Forelimb muscle (tissue), 1 donor: ENCODE results near the gene CARD10. TPM values are rescaled to one million over a fixed set of nuclear protein-coding genes. Genes with fewer than 3 reads are reported as not detected.

Source experiments
- DNase-seq: peaks from one replicate; pipeline ENCODE4 v3.0.0-alpha.2; 2013; ENCODE audit warnings: low read depth
- polyA plus RNA-seq: library from polyadenylated mRNA; unstranded; fragments of 120-200 nt; gene quantifications from one replicate; pipeline ENCODE4 v1.2.1, GENCODE V29; 2013; ENCODE audit not compliant: insufficient read length

The CARD10 gene
- polyA plus RNA-seq, 1 donor = 10.8 TPM

- no peak for DNase-seq
Observed at GRCh38 chr22:37487571-37487970, 31.6 kb downstream of the CARD10 start.

- no peak for DNase-seq
Observed at GRCh38 chr22:37487129-37487528, 32.1 kb downstream of the CARD10 start.

- DNase-seq = no peak
Observed at GRCh38 chr22:37486224-37486845, 32.9 kb downstream of the CARD10 start, which contains the start of gene MFNG. MFNG (minus strand) TSS chr22:37486384; CDS start chr22:37486177, 207 bp downstream.

GRCh38 chr22:37485395-37486223, 33.6 kb downstream of the CARD10 start:
- DNase-seq = no peak

GRCh38 chr22:37484480-37485394, 34.5 kb downstream of the CARD10 start:
- DNase-seq = no peak

- DNase-seq = no peak
Observed at GRCh38 chr22:37483050-37483449, 36.2 kb downstream of the CARD10 start.

- no peak for DNase-seq
Observed at GRCh38 chr22:37482244-37482643, 37.0 kb downstream of the CARD10 start.

GRCh38 chr22:37481347-37481907, 37.8 kb downstream of the CARD10 start:
- DNase-seq = no peak

- DNase-seq = no peak
Observed at GRCh38 chr22:37480387-37481346, 38.5 kb downstream of the CARD10 start.

- no peak for DNase-seq
Observed at GRCh38 chr22:37479196-37479595, 40.0 kb downstream of the CARD10 start.

GRCh38 chr22:37476389-37477329, 42.6 kb downstream of the CARD10 start:
- no peak for DNase-seq

GRCh38 chr22:37474447-37475090, 44.6 kb downstream of the CARD10 start:
- no peak for DNase-seq

GRCh38 chr22:37473437-37473946, 45.7 kb downstream of the CARD10 start:
- no peak for DNase-seq

- no peak for DNase-seq
Observed at GRCh38 chr22:37472418-37473006, 46.7 kb downstream of the CARD10 start.

- DNase-seq = no peak
Observed at GRCh38 chr22:37471727-37472417, 47.3 kb downstream of the CARD10 start.

GRCh38 chr22:37470087-37470445, 49.1 kb downstream of the CARD10 start:
- no peak for DNase-seq

- no peak for DNase-seq
Observed at GRCh38 chr22:37469416-37470086, 49.7 kb downstream of the CARD10 start.
